AG04450 (cell line): ENCODE data around the gene NUP98. TPM values are rescaled to one million over a fixed set of nuclear protein-coding genes. Genes with fewer than 3 reads are reported as not detected.

Source experiments
- CTCF ChIA-PET: fragments of 300-600, 350-600 bp; formaldehyde crosslinking; extraction: SDS; loops from one replicate; lab custom pipeline; 2022; ENCODE audit warnings: antibody characterized with exemption, inconsistent platforms; lab: Charles Lee
- POLR2A ChIA-PET: fragments of 350-600 bp; formaldehyde crosslinking; extraction: SDS; loops from one replicate; lab custom pipeline; 2021; ENCODE audit warnings: antibody characterized with exemption, inconsistent platforms; lab: Yijun Ruan, JAX
- DNase-seq: peaks from one replicate; pipeline ENCODE4 v3.0.0-alpha.2; 2011; ENCODE audit warnings: low read depth, low spot score
- H3K27ac ChIP-seq: one replicate; pipeline ENCODE4 v1.5.1; 2012; ENCODE audit warnings: low read depth, low read length, control low read depth
- H3K27me3 ChIP-seq: one replicate; pipeline ENCODE4 v1.6.0; 2012; ENCODE audit warnings: low read length; ENCODE audit not compliant: control insufficient read depth, insufficient read depth
- H3K4me3 ChIP-seq: 2 replicates; pipeline ENCODE4 v1.5.1; 2011; ENCODE audit warnings: mild to moderate bottlenecking, low read depth, low read length, control low read depth
- H3K9me3 ChIP-seq: 2 replicates; pipeline ENCODE4 v1.5.1; 2012; ENCODE audit warnings: low read length; ENCODE audit not compliant: control insufficient read depth, insufficient read depth
- CTCF ChIP-seq: IDR thresholded peaks from 2 replicates; pipeline ENCODE4 v1.5.1; 2011; ENCODE audit warnings: low read depth, low read length, control low read depth, inconsistent platforms
- polyA minus RNA-seq: library from RNA; depleted of rRNA, polyadenylated mRNA; stranded (reverse); fragments of >200 nt; gene quantifications from 2 replicates; pipeline ENCODE4 v1.2.3, GENCODE V29; 2011; rRNA and poly(A)+ RNA removed
- polyA plus RNA-seq: library from polyadenylated mRNA; depleted of rRNA; stranded (reverse); fragments of >200 nt; gene quantifications from 2 replicates; pipeline ENCODE4 v1.2.3, GENCODE V29; 2011; rRNA removed

Gene NUP98
- polyA plus RNA-seq, result 90.7 and 101 TPM in 2 replicates
- polyA minus RNA-seq, result 243 and 306 TPM in 2 replicates

GRCh38 chr11:3797329-3798090, at the start of gene NUP98:
Gene NUP98 (minus strand): TSS chr11:3797554. CDS start chr11:3782117, 15,437 bp downstream.
- Histone ChIP-seq H3K27me3 (no peaks in the 10 kb centered on the region), H3K9me3 (no peaks in the 10 kb centered on the region; the same call in 1 of the 2 replicates), H3K4me3 (peak within 1 kb of the TSS; percentile 98), H3K27ac (peak within 1 kb of the TSS; percentile 93)
- no peak for TF ChIP-seq CTCF
- ChIA-PET POLR2A (interaction anchor here (0.6 to 1.3 kb wide), 5 partner anchors 10 to 277 kb away, joined by 3 to 5 read pairs (median 4); partner anchors contain the start of gene RHOG), CTCF (interaction anchor here (0.7 to 2.2 kb wide), 3 partner anchors 11 to 52 kb away, joined by 4 to 15 read pairs (median 6); partner anchors contain the start of gene PGAP2)
- peak; percentile 100 for DNase-seq

GRCh38 chr11:3845670-3846069, 48.3 kb upstream of the NUP98 start:
- DNase-seq, result no peak
- CTCF ChIA-PET, result interaction anchor here (3.2 to 27.6 kb wide), 2 partner anchors 9 to 227 kb away, joined by 22 to 1559 read pairs; partner anchors contain the start of gene STIM1
- no peak overlapping the region for H3K4me3 ChIP-seq
- TF ChIP-seq CTCF, result no peak
- peaks cover 4% of the 10 kb centered on the region for H3K27me3 ChIP-seq
- POLR2A ChIA-PET, result no interaction called here
- no peaks in the 10 kb centered on the region for H3K9me3 ChIP-seq
- no peak overlapping the region for H3K27ac ChIP-seq

GRCh38 chr11:3845246-3845645, 47.9 kb upstream of the NUP98 start:
- no peak for TF ChIP-seq CTCF
- Histone ChIP-seq H3K27me3 (peaks cover 4% of the 10 kb centered on the region), H3K4me3 (no peak overlapping the region), H3K27ac (no peak overlapping the region), H3K9me3 (no peaks in the 10 kb centered on the region; the same call in 1 of the 2 replicates)
- POLR2A ChIA-PET, result no interaction called here
- CTCF ChIA-PET, result interaction anchor here (3.2 to 27.6 kb wide), 2 partner anchors 10 to 228 kb away, joined by 22 to 1559 read pairs; partner anchors contain the start of gene STIM1
- no peak for DNase-seq

GRCh38 chr11:3843326-3843725, 46.0 kb upstream of the NUP98 start:
- CTCF ChIA-PET, result interaction anchor here (0.6 to 27.6 kb wide), 2 partner anchors 10 to 230 kb away, joined by 5 to 1559 read pairs; no protein-coding TSS in a partner anchor
- no peak overlapping the region for H3K27ac ChIP-seq
- TF ChIP-seq CTCF, result no peak
- H3K27me3 ChIP-seq, result peaks cover 4% of the 10 kb centered on the region
- POLR2A ChIA-PET, result no interaction called here
- H3K9me3 ChIP-seq, result no peaks in the 10 kb centered on the region; the same call in 1 of the 2 replicates
- no peak overlapping the region for H3K4me3 ChIP-seq
- no peak for DNase-seq
